DMS153 (cell line): Measurements from ENCODE around the gene PRG3.

ENCODE experiments used
- DNase-seq: peaks from one replicate; lab custom pipeline; 2025; lab: John Stamatoyannopoulos, UW

PRG3 gene, protein sequence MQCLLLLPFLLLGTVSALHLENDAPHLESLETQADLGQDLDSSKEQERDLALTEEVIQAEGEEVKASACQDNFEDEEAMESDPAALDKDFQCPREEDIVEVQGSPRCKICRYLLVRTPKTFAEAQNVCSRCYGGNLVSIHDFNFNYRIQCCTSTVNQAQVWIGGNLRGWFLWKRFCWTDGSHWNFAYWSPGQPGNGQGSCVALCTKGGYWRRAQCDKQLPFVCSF

GRCh38 chr11:57380975-57381374 lies at the start of gene PRG3:
TSS of gene PRG3 (minus strand) at chr11:57381150. CDS start at chr11:57380708, 442 bp downstream.
- DNase-seq = no peak

GRCh38 chr11:57429946-57430345 lies 49.0 kb upstream of the PRG3 start:
- DNase-seq = peak; percentile 34

GRCh38 chr11:57428643-57429042 lies 47.7 kb upstream of the PRG3 start:
- no peak for DNase-seq

DNA sequence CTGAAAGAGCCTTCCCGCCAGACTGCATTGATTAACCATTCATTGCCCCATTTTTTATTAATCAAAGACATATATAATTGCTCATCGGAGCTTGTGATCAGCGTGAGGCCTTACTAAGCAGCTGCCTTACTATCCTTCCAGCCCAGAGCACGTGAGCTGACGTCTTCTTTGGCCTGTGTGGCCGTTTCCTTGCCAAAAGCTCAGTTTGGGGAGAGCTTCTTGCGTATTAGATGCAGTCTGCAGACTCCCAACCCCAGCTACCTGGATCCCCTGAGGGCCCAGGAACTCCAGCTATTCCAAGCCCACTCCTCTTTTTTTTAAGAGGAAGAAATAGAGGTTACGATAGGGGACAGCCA lies 46.8 kb upstream of the PRG3 start:
- DNase-seq = no peak

DNA sequence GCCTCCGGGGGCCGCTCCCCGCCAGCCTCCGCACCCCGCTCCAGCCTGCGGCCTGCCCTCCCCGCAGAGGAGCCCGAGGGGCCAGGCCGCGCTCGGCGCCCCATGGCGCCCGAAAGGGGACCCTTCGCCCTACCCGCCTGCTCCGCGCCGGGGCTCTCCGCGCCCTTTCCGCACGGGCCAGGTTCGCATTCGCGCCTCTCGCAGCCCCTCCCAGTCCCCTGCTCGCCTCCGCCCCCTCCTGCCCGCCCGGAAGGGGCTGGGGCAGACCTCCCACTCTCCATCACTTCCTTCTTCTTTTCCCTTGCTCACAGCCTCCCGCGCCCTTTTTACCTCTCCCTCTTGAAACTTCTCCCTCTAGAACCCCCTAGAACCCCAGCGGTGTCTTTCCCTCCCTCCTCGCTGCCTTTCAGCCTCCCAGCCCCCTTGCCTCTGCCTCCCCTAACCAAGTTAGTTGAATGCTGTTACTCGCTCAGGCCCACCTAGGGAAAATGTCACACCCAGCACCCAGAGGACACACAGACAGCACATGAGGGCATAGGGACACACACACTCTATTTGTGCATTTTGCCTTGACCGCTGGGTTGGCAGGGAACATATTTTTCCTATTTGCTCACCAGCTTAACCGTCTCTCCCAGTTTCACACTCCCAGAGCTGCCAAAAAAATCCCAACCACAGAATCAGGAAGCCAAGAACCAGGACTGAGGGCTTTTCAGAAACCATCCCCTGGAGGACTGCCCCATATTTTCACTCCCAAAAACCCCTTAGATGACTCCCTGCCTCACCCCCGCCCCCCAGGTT lies 46.2 kb upstream of the PRG3 start, which contains the start of gene SLC43A3:
TSS of gene SLC43A3 (minus strand) at position 193 of the 798 bp plus-strand sequence. CDS start 949 bp downstream, outside the sequence.
- DNase-seq = peak; percentile 25

- DNase-seq = peak; percentile 26
Measured at GRCh38 chr11:57426439-57426928, 45.5 kb upstream of the PRG3 start.

DNA sequence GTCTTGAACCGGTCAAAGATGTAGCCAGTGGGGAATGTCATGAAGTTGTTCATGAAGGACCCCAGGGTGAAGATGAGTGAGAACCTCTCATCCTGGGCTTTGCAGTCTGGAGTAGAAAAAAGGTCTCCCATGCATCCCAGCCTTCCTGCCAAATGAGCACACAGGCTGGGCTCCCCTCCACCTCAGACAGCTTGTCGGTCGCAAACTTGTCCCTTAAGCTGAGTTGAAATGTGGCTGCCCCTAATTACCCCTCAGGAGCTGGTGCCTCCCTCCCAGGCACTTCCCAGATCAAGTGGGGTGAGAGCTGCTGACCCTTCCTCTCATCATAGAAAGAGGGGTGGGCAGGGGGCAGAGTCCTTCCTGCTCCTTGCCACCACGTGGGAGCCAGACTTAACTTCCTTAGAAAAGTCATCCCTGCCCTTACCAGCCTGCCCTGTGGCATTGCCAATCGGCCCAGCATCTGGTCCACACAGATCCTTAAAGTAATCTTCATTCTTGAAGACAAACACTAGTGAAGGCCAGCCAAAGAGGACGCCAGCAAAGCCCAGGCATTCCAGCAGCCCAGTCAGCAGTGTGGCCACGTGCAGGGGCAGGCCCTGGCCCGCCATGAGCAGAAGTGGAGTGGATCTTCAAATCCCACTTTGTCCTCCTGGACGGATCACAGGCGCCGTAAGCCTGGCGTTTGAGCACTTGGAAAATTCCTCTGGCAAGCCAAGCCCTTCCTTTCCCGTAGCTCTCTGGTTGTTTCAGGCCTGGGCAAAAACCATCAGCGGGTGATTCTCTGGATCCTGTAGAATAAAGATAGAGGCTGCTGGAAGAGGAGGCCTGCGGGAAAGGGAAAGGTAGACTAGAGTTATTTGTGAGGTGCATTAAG lies 44.9 kb upstream of the PRG3 start:
- DNase-seq = no peak

GRCh38 chr11:57424792-57425564 lies 44.0 kb upstream of the PRG3 start:
- DNase-seq = peak; percentile 43

DNA sequence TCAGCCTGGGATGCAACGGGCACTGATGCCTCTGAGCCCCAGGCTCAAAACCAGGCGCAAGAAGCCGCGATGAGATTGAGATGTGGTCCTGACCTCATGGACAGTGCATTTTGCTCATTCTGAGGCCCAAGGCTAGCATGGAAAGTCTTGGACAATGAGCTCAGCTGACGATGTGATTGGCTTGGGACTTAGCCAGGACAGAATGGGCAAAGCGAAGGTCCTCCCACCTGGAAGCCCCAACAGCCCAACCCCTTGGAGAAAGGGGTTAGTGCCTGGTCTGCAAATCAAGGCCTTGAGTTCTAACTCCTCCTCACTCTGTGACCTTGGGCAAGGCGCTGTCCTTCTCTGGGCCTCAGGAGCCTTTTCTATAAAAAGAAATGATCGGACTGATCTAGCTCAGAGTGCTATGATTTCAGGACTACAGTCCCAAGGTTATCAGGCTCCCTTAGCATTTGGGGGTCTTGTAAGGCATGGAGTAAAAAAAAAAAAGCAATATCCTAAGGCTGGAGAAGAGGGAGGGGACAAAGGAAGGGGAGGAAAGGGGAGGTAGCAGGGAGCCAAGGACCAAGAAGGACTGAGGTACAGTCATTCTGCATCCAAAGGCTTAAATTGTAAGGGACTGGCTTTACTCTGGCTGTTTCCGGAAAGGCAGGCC lies 43.3 kb upstream of the PRG3 start:
- no peak for DNase-seq

- no peak for DNase-seq
Measured at GRCh38 chr11:57422669-57423068, 41.7 kb upstream of the PRG3 start.

DNA sequence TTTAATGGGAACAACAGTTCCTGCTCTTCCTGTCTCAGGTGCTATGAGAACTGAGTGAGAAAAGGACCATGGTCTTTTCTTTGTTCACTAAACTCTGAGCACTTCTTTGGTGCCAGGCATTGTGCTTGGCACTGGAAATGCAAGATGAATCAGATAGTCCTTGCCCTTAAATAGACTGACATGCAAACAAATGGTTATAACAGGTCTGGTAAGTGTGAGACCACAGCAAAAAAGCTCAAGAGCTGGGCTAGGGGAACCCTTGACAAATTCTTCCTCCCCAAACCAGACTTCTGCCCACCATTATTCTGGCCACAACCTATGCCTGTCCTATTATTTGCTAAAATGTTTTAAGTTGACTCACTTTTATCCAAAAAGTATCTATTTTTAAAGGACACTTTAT lies 40.9 kb upstream of the PRG3 start:
- no peak for DNase-seq

DNA sequence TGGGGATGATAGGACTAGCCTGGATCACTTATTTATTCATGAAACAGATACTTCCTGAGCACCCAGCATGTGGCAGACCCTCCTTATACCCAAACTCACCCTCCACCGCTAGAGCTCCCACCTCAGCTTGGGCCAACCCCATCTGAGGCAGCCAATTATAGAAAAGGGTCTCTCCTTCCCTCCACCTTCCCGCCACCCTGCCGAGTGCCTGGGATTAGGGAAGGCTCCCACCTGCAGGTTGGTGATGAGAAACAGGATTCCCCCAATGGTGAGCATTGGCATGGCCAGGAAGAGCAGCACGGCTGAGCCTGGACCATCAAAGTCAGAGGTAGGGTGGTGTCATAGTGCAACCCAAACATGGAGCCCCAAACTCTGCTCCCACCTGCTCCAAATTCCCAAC lies 40.1 kb upstream of the PRG3 start:
- no peak for DNase-seq

DNA sequence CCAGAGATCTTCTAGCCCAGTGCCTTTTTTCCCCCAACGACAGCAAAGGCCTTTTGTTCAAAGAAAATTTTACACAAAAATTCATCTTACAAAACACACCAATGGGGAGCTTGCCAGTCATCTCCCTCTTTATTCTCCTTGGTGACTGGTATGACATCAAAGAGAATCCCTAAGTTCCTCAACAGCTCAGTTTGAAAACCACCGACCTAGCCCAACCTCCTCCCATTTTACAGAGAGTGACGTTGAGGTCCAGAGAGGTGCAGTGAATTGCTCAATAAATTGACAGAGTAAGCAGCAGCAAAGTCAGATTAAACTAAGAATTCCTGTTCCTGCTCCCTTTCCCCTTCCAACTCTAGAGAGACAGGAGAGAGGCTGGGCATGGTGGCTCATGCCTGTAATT lies 38.2 kb upstream of the PRG3 start:
- DNase-seq = no peak

GRCh38 chr11:57418131-57418530 lies 37.2 kb upstream of the PRG3 start:
- no peak for DNase-seq

DNA sequence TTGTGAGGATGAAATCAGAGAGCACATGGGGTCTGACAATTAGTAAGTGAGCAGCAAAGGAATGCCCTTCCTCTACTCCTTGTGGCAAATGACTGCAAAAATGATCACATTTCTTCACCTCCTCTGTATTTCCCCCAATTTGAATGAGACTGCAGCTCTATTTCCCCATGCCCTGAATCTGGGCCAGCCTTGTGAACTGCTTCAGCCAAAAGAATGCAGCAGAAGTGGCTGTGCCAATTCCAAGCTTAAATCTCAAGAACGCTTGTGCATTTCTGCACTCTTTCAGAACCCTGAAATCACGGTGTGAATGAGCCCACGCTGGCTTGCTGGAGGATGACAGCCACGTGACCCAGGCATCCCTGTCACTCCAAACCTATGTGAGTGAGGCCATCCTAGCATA lies 36.1 kb upstream of the PRG3 start:
- no peak for DNase-seq

GRCh38 chr11:57416436-57416835 lies 35.5 kb upstream of the PRG3 start:
- no peak for DNase-seq

GRCh38 chr11:57414612-57415212 lies 33.8 kb upstream of the PRG3 start:
- DNase-seq = no peak

- no peak for DNase-seq
Measured at GRCh38 chr11:57413681-57414080, 32.7 kb upstream of the PRG3 start.

GRCh38 chr11:57410287-57410686 lies 29.3 kb upstream of the PRG3 start:
- DNase-seq = no peak

- DNase-seq = no peak
Measured at GRCh38 chr11:57409321-57410100, 28.6 kb upstream of the PRG3 start.
